GM12891 (cell line): Measurements from ENCODE around the gene MBD2.
"Not testable (repeated sequence)": the region's sequence is repeated elsewhere in the genome, so short reads cannot be mapped to it uniquely, and the experiment has no call there.

ENCODE experiments used
- DNase-seq: peaks from one replicate; pipeline ENCODE4 v3.0.0; 2011; ENCODE audit warnings: low spot score; ENCODE audit not compliant: insufficient read length
- FAIRE-seq: peaks from 2 replicates; lab custom pipeline; 2011; peaks lifted over from hg19 to GRCh38; lab: Jason Lieb, UNC
- PAX5 ChIP-seq: IDR thresholded peaks from 2 replicates; pipeline ENCODE4 v1.6.1; 2011; ENCODE audit warnings: low read length, moderate library complexity, mild to moderate bottlenecking; ENCODE audit not compliant: insufficient read depth, severe bottlenecking
- POLR2A ChIP-seq: IDR thresholded peaks from 2 replicates; pipeline ENCODE4 v1.6.1; 2011; ENCODE audit warnings: low read depth, low read length, control low read depth
- POLR2AphosphoS5 ChIP-seq: IDR thresholded peaks from 2 replicates; pipeline ENCODE4 v1.6.1; 2011; ENCODE audit warnings: low read depth, low read length, control low read depth
- POU2F2 ChIP-seq: IDR thresholded peaks from 2 replicates; pipeline ENCODE4 v1.6.1; 2011; ENCODE audit warnings: low read depth, mild to moderate bottlenecking, control low read depth, low read length, moderate library complexity
- SPI1 ChIP-seq: IDR thresholded peaks from 2 replicates; pipeline ENCODE4 v1.6.1; 2011; ENCODE audit warnings: low read depth, low read length, control low read depth
- TAF1 ChIP-seq: IDR thresholded peaks from 2 replicates; pipeline ENCODE4 v1.6.1; 2011; ENCODE audit warnings: low read depth, low read length, control low read depth

MBD2 gene

GRCh38 chr18:54235871-54236270 is 11.4 kb upstream of the MBD2 start:
- no peak for DNase-seq
- no peak for FAIRE-seq
- TF ChIP-seq POU2F2 = no peak
- TF ChIP-seq POLR2A = no peak
- no peak for TF ChIP-seq PAX5
- no peak for TF ChIP-seq TAF1
- TF ChIP-seq POLR2AphosphoS5 = no peak
- TF ChIP-seq SPI1 = no peak

GRCh38 chr18:54233747-54234146 is 9.3 kb upstream of the MBD2 start:
- no peak for TF ChIP-seq POLR2AphosphoS5
- no peak for TF ChIP-seq TAF1
- TF ChIP-seq PAX5 = no peak
- no peak for TF ChIP-seq POLR2A
- no peak for TF ChIP-seq SPI1
- no peak for TF ChIP-seq POU2F2
- FAIRE-seq (no peak), DNase-seq (no peak)

GRCh38 chr18:54233228-54233625 is 8.8 kb upstream of the MBD2 start:
- no peak for DNase-seq
- TF ChIP-seq SPI1 (no peak), TAF1 (no peak), POLR2A (no peak), POLR2AphosphoS5 (no peak), PAX5 (no peak), POU2F2 (no peak)
- no peak for FAIRE-seq

GRCh38 chr18:54232485-54233227 is 8.2 kb upstream of the MBD2 start:
- TF ChIP-seq POLR2A (no peak), SPI1 (no peak), POU2F2 (no peak), PAX5 (no peak), TAF1 (no peak)
- FAIRE-seq (no peak), DNase-seq (no peak)

- TF ChIP-seq POLR2AphosphoS5 (no peak), SPI1 (no peak), POLR2A (peak; percentile 35; the same call in 1 of the 2 replicates), PAX5 (no peak), TAF1 (peak; percentile 44; the same call in 1 of the 2 replicates), POU2F2 (0 out of 2 replicates have a peak, but pooled peaks have one; percentile 24)
- DNase-seq = no peak
- FAIRE-seq = peak; percentile 62
Observed at GRCh38 chr18:54229421-54230059, 5.1 kb upstream of the MBD2 start.

GRCh38 chr18:54228364-54228763 is 3.9 kb upstream of the MBD2 start:
- TF ChIP-seq POU2F2 (no peak), TAF1 (no peak), PAX5 (no peak), POLR2AphosphoS5 (no peak), SPI1 (no peak), POLR2A (no peak)
- FAIRE-seq = peak; percentile 56
- DNase-seq = no peak

GRCh38 chr18:54223568-54224241 is 764 bp downstream of the MBD2 start:
- FAIRE-seq (no peak), DNase-seq (no peak)
- no peak for TF ChIP-seq POLR2A
- TF ChIP-seq SPI1 = peak; percentile 77

- no peak for TF ChIP-seq POLR2A
- TF ChIP-seq POLR2AphosphoS5 = 0 out of 2 replicates have a peak, but pooled peaks have one; percentile 26
- peak; percentile 91 for FAIRE-seq
- no peak for DNase-seq
Observed at GRCh38 chr18:54222922-54223567, 1.4 kb downstream of the MBD2 start.

GRCh38 chr18:54220406-54220805 is 4.1 kb downstream of the MBD2 start:
- FAIRE-seq = no peak

GRCh38 chr18:54218803-54219202 is 5.7 kb downstream of the MBD2 start:
- FAIRE-seq = peak; percentile 31
- not testable (repeated sequence) for DNase-seq

More at GRCh38 chr18:54220406-54220805, 4.1 kb downstream of the MBD2 start:
- no peak for DNase-seq
- TF ChIP-seq TAF1 (no peak), POU2F2 (no peak), POLR2A (no peak), POLR2AphosphoS5 (no peak), PAX5 (no peak), SPI1 (no peak)
